GM19025 (cell line): Measurements from ENCODE around the gene PLA2G5.

ENCODE experiments used
- ATAC-seq: cut with Tn5 transposase; IDR thresholded peaks from one replicate; pipeline ENCODE4 v1.9.1; 2021; ENCODE audit warnings: mild to moderate bottlenecking, low read depth, moderate library complexity; ENCODE audit not compliant: unreplicated experiment

PLA2G5 gene

DNA sequence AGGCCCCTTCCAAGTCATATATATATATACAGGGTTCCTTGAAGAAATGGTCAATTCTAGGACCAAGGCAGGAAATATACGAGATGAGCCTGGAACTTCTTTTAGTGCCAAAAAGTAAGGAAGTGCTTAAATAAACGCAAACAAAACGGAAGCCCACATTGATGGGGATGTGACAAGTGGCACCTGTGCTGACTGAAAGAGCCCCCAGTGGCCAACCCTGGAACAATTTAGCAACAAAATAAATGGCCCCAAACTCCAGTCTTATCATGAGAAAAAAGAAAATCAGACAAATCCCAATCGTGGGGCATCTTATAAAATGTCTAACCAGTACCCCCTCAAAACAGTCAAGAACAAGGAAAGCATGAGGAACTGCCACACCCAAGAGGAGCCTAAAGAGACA lies 17.7 kb downstream of the PLA2G5 start:
- ATAC-seq, result no peak

DNA sequence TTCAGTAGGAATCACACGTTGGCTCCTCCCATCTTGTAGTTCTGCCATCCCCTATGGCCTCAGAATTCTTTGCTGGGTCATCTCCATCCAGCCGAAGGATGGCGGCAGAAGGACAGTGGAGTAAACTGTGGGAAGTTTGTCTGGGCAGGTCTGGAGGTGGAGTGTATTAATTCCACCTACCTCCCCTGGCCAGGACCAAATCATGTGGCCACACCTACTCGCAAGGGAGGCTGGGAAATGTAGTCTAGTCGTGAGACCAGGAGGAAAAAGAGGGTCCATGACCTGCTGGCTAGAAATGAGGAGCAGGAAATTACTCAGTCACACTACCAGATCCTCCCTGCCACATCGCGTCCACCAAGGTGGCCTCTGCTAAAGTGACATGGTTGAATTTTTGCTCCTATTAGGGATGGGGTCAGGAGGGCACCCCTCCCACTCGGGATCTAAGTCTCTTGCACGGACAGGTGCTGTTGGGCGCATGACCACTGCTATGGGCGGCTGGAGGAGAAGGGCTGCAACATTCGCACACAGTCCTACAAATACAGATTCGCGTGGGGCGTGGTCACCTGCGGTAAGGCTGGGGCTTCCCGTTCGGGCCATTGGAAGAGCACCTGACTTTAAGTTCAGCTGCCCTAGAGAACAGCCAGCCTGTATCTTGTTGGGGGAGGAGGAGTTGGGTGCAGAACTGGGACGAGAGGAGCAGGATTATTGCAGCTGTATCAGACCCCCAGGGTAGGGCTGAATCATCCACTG lies 19.5 kb downstream of the PLA2G5 start:
- ATAC-seq, result no peak

DNA sequence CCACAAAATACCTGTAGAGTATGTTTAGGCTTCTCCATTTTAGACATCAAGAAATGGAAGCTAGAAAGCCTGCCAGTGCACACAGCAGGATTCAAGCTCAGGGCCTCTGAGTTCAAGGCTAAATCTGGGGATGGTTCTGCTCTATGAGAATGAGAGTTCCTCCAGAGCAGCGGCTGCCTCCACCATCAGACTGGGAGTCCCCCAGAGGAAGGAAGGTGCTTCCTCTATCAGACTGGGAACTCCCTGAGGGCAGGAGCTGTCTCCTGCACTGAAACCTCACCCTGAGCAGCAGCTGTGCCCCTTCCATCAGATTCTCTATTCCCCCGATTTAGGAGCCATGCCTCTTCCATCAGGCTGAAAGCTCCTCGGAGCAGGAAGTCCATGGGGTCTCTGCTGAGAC lies 20.1 kb downstream of the PLA2G5 start:
- ATAC-seq, result no peak

DNA sequence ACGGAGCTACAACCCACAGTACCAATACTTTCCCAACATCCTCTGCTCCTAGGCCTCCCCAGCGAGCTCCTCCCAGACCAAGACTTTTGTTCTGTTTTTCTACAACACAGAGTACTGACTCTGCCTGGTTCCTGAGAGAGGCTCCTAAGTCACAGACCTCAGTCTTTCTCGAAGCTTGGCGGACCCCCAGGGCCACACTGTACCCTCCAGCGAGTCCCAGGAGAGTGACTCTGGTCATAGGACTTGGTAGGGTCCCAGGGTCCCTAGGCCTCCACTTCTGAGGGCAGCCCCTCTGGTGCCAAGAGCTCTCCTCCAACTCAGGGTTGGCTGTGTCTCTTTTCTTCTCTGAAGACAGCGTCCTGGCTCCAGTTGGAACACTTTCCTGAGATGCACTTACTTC lies 20.6 kb downstream of the PLA2G5 start:
- no peak for ATAC-seq

DNA sequence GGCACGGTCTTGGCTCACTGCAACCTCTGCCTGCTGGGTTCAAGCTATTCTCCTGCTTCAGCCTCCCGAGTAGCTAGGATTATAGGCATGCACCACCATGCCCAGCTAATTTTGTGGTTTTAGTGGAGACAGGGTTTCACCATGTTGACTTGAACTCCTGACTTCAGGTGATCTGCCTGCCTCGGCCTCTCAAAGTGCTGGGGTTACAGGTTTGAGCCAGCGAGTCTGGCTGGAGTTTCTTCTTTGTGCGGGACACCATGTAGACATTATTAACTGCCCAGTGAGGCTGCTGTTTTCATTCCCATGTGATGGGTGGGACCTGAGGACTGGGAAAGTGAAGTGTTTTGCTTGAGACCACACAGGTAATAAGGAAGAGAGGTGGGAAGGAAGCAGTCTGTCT lies 23.3 kb downstream of the PLA2G5 start:
- no peak for ATAC-seq

DNA sequence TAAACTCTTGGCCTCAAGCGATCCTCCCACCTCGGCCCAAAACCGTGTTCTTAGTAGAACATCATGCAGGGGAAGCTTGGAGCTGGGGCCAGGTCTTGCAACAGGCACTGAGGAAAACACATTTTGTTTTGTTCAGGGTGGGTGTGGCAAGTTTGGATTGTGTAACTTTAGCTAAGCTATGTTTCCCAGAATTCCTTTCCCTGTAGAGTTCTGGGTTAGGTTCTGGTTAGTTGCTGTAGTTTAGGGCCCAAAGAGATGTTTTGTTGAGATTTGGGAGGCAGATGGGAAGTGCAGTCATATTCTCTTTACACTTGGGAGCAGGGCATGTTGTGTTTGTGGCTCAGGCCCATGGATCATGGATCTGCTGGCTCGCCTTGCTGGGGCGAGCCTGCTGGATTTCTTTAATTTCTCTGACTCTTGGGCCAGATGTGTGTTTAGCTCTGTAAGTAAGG lies 24.0 kb downstream of the PLA2G5 start:
- ATAC-seq, result no peak

DNA sequence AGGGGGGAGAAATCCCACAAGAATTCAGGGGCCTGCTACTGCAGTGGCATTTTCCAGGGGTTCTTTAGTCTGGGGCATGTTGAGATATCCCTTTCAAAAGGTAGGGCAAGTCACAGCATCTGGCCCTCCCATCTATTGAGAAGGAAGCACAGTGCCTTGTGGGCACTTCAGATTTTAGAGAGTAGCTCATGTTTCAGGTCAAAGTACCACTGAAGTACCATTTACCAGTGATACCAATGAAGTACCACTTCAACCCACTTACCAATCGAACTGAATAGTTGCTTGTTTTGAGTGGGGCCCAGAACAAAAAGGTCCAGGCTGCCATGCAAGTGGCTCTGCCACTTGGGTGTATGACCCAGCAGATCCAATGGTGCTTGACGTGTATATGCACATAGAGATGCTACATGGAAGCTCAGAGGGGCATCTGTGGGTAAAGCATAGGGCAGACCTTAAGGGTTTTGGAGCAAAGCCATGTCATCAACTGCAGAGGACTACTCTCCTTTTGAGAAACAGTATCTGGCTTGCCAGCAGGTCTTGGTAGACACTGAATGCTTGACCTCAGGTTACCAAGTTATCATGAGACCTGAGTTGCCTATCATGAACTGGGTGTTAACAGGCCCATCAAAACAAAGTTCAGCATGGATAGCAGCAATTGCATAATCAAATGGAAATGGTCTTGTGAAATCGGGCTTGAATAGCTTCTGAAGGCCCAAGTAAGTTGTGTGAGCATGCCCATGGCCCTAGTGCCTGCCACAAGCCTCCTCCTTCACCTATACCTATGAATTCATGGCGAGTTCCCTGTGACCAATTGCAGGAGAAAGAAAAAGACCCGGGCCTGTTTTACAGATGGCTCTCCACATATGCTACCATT lies 25.8 kb downstream of the PLA2G5 start:
- ATAC-seq, result no peak

DNA sequence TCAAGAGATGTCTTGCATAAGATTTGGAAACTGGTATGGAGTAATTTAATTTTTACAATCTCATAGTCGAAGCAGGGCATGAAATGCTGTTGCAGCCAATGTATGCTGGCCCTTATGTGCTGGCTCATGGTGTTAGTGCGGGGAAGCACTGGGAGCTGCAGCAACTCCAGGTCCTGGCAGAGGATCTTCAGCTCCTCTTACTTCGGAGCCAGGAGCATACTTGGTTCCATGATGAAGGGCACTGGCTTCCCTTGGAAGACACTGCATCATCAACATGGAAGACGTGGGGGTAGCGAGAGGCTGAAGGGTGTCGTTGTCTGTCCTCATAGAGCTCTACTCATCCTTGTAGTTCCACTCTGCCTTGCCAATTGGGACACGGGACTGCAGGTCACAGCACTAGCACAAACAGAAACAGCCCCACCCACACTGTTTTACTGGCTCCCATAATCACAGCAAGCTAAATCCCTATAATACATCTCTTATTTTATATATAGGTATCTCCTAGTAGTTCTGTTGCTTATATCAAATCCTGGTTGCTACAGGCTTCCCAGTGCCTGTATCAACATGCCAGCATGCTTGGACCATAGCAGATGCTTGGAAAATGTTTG lies 26.9 kb downstream of the PLA2G5 start:
- no peak for ATAC-seq

DNA sequence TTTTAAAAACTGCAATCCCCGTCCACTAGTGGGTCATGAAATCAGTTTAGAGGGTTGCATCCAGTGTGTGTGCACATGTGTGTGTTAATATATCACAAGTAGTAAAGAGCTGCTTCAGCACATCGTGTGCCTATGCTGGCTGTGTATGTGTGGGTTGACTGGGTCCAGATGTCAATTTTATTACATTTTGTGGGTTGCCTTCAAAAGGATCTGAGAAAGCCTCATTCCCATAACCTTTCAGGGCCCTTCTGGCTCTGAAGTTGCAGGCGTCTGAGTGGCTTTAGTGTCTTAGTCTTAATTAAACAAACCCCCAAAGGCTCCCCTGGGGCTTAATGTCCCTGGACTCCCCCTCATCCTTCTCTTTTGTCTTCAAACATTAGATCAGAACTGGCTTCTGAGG lies 29.5 kb downstream of the PLA2G5 start:
- no peak for ATAC-seq

DNA sequence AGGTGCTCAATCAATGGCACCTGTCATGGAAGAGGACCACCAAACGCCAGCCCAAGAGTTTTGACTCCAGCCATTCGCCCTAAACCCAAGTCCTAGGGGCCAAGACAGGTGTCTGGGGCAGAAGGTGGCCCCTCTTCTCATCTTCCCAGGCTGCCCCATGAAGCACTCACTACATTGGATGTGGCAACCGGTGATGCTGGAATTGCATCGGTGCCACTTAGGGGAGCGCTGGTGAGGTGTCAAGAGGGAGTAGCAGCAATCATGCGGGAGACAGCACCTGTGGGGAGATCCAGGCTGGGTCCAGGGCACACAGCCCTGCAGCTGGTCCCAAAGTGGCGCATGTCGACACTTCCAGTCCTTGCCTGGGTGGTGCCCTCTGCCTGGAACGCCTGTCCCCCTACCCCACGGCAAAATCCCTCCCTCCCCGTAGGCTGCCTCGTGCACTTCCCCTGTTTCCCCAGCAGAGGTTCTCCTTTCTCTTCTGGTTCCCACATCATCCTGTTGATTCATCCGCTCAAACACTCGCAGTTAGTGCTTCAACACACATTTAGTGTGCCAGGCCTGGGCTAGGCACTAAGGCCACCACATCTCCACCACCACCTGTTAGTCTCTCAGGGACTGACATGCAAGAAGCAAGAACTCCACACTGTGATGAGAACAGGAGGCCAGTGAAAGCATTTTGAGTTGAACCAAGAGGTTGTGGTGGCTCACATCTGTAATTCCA lies 30.8 kb downstream of the PLA2G5 start:
- ATAC-seq, result no peak

DNA sequence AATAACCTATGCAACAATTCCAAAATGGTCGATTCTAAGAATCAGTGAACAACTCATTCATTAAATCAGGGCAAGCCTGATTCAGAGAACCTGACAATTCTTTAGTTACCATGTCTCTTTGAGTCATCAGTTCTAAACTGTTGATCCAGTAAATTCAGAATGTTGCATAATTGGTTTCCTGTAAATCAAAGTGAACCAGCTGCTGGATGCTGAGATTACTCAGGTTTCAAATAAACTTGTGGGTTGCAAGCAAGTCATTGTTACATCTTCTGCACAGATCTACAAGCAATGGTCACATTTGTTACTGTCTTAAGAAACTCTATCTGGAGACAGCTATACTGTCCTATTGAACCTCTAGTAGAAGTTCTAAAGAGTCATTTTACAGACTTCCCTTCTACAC lies 32.9 kb downstream of the PLA2G5 start:
- ATAC-seq, result no peak

DNA sequence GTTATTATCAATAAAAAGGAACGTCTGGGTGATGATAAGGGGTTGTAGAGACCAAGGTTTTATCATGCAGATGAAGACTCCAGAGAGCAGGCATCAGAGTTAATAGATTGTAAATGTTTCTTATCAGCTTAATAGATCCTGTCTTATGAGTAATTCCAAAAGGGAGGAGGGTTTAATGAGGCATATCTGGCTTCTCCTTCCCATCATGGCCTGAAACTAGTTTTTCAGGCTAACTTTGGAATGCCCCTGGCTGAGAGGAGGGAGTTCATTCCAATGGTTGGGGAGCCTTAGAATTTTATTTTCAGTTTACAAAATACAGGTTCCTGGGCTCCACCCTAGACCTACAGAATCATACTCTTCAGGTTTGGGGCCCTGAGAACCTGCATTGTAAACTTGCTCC lies 35.9 kb downstream of the PLA2G5 start:
- ATAC-seq, result no peak

DNA sequence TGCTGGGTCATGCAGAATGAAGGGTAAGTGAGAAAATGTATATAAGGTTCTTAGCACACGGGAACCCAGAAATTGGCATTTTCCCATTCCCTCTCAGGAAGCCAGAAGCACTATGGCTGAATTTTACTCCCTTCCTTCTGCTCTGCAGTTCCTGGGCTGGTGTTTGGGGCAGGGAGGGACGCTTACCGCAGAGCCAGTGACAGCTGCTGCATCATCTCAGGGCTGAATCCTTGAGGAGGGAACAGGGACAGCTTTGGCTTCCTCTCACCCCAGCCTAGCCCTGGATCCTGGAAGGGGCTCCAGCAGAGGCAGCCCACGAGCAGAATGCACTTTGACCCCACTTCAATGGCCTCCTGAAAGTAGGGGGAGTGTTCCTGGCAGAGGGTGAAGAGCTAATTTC lies 37.4 kb downstream of the PLA2G5 start:
- no peak for ATAC-seq

DNA sequence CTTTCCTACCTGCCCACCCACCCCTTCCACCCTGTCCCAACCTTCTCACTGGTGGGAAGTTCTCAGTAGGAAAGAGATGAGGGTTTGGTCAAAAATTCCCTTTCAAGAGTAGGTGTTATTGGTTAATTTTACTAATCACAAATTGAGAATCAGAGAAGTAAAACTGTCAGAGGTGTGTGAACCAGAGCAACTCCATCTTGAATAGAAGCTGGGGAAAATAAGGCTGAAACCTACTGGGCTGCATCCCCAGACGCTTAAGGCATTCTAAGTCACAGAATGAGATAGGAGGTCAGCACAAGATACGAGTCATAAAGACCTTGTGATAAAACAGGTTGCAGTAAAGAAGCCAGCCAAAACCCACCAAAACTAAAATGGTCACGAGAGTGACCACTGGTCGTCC lies 37.8 kb downstream of the PLA2G5 start:
- ATAC-seq, result no peak

DNA sequence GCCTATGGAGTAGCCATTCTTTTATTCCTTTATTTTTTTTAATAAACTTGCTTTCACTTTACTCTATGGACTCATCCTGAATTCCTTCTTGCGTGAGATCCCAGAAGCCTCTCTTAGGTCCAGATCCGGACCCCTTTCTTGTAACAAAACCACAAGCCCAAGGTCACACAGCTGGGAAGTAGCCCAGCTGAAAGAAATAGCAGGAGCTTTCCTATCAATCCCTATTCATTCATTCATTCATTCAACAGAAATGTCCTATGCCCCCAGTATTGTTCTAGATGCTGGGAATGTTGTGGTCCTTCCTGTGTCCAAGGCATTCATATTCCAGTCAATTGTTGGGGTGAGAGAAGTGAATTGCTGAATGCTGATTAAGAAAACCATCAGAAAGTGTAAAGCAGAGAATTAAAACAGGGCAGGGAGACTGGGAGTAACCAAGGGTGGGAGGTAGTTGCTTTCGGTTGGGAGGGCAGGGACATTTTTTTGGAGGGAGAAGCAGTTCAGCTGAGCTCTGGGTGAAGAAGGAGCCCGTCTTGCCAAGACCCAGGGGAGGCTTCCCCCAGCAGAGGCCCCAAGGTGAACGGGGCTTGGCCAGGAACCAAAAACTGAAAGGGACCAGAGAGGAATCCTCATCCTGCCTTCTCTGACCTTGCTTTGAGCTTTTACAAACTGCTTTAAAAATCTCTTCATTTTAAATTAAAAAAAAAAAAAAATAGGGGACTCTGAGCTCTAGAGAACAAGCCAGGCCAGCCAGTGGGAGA lies 38.6 kb downstream of the PLA2G5 start:
- ATAC-seq, result no peak

DNA sequence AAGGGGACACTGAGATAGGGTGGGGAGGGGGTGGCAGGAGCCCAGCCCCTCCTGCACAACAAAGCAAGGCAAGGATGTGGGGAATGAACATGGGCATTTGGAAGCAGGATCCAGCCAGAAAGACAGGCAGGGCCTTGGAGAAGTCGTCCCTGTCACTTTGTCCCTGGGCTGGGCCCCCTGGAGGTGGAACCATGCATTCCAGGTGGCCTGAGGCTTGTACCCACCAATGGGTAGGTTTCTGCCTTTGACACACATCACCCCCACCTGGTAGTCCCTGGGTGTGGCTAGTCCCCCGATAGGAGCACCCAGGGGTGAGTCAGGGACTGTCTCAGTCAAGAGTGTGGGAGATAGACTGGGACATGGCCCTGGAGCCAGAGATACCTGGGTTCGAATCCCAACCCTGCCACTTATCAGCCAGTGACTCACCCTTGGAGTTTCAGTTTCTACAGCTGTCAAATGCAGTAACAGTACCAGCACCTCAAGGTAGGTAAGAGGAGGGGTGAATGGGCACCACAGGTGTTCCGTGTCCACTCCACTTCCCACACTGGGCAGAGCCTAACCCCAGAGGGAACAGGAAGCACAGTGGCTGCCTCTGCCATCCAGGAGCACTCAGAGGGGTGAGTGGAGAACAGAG lies 39.3 kb downstream of the PLA2G5 start:
- ATAC-seq, result no peak

DNA sequence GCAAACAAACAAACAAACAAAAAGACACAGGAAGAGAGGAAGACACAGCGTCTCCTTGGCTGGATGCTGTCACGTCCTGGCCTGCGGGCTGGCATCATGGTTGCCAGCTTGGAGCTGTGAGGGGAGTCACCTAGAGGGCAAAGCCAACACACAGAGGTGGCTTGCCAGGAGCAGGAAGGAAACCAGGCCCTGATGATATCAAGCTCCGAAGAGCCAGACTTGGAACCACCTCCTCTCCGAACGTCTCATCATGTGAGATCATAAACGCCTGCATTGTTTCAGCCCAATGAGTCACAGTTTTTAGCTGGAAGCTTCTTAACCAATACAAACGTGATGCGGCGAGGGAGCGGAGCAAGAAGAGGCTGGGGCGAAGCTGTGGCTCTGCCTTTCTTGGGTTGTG lies 40.7 kb downstream of the PLA2G5 start:
- ATAC-seq, result no peak

DNA sequence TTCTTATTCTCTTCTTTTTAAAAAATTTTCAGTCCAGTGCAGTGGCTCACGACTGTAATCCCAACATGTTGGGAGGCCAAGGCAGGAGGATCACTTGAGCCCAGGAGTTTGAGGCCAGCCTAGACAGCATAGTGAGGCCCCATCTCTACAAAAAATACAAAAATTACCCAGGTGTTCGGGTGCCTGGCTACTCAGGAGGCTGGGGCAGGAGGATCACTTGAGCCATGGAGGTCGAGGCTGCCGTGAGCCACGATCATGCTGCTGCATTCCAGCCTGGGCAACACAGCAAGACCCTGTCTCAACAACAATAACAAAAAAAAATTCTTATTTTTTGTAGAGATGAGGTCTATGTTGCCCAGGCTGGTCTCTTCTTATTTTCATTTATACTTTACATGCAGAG lies 41.5 kb downstream of the PLA2G5 start:
- no peak for ATAC-seq

DNA sequence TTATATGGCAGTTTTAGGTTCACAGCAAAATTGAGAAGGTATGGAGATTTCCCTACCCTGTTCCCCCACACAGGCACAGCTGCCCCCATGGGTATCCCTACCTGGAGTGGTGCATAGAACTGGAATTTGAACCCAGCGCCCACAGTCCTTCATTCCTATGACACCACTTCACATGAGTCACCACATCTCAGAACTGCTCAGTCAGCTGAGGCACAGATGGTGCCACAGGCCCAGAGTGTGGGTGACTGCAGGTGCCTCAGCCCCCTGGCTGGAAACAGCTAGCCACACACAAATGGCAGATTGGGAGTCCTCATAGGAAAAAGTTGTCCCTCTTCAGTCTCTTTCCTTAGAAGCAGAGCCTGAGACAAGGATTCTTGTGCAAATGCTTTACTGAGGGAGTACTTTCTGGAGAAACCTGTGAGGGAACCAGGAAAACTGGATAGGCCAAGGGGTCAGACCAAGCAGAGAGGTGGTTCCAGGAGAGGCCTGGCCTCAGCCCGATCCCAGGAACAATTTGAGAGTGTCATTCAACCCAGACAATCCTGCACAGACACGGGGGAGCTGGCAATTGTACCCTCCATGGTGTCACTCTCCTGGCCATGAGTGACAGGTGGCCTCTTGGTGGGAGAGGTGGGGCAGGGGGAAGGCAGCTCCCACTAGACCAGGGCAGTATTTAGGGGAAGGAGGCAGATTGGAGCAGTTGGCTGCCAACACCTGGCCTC lies 42.4 kb downstream of the PLA2G5 start:
- ATAC-seq, result no peak
